ENCODE measurements around the gene UBE2E2. TPM values are rescaled to one million over a fixed set of nuclear protein-coding genes. Genes with fewer than 3 reads are reported as not detected.

UBE2E2 gene
- total RNA-seq, 3 donors from 2014 or later (not counting 1 experiment from before 2014, with no cell fraction given), result 4.8 to 6.1 (median 5.3) TPM

DNA sequence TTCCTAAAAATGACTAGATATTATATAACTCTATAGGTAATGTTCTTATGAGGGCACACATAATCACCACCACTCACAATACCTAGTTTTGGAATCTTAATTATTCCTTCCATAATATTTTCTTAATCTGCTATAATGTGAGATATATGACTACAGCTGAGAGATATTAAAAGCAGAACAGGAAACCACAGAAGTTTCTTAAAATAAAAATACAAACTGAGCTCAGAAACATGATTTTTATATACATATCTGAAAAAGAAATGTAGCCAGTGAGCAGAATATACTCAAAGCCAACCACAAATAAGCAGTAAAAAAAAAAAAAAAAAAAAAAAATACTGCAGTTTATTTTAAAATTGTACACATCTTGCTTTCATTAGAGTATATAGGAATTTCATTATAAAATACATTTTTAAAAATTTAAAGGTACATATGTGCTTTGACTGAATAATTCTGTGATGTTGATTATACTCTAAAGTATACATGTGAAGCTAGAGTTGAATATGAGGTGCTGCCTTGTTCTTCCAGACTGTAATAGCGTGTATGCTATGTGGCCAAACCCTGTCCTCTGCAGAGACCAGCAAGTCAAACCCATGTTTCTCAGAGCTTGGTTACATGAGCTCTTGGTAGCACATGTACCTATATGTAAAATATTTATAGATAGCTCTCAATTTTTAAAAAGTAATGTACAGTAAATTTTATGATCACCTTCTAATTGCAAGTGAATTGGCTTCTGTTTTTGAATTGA, 175.0 kb downstream of the UBE2E2 start:
- no peak overlapping the region for H3K4me3 ChIP-seq (ENCODE audit: low read length)
- no peaks in the 10 kb centered on the region for H3K4me1 ChIP-seq (ENCODE audit: control insufficient read depth, insufficient read depth, low read length)
- no peak for DNase-seq
- H3K27me3 Mint-ChIP-seq (ENCODE audit: low read depth in 2 of 2), result peaks cover 0 to 2% of the 10 kb centered on the region in 2 donors
- intact Hi-C loops (cut with micrococcal nuclease), result no loop called here
- H3K36me3 ChIP-seq (ENCODE audit: control insufficient read depth, insufficient read depth, low read length), result no peaks in the 10 kb centered on the region
- no peaks in the 10 kb centered on the region for H3K4me1 Mint-ChIP-seq
- WGBS (ENCODE audit: insufficient coverage), result 80% methylated on average over 1 of the region's 1 CpG
- no peaks in the 10 kb centered on the region for H3K27me3 ChIP-seq (ENCODE audit: control insufficient read depth, insufficient read depth, low read length)
- H3K27ac ChIP-seq (ENCODE audit: low read length), result no peak overlapping the region
- TF ChIP-seq, protein P1, sequence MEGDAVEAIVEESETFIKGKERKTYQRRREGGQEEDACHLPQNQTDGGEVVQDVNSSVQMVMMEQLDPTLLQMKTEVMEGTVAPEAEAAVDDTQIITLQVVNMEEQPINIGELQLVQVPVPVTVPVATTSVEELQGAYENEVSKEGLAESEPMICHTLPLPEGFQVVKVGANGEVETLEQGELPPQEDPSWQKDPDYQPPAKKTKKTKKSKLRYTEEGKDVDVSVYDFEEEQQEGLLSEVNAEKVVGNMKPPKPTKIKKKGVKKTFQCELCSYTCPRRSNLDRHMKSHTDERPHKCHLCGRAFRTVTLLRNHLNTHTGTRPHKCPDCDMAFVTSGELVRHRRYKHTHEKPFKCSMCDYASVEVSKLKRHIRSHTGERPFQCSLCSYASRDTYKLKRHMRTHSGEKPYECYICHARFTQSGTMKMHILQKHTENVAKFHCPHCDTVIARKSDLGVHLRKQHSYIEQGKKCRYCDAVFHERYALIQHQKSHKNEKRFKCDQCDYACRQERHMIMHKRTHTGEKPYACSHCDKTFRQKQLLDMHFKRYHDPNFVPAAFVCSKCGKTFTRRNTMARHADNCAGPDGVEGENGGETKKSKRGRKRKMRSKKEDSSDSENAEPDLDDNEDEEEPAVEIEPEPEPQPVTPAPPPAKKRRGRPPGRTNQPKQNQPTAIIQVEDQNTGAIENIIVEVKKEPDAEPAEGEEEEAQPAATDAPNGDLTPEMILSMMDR (IDR thresholded peaks at IDR 0.05), result no peak
- no peak overlapping the region for H3K27ac Mint-ChIP-seq
- H3K9me3 ChIP-seq (ENCODE audit: control insufficient read depth, insufficient read depth, low read length), result no peaks in the 10 kb centered on the region
- H3K9me3 Mint-ChIP-seq, result no peaks in the 10 kb centered on the region
- H3K36me3 Mint-ChIP-seq, result no peaks in the 10 kb centered on the region
- no peak overlapping the region for H3K4me3 Mint-ChIP-seq
- ATAC-seq, result no peak

DNA sequence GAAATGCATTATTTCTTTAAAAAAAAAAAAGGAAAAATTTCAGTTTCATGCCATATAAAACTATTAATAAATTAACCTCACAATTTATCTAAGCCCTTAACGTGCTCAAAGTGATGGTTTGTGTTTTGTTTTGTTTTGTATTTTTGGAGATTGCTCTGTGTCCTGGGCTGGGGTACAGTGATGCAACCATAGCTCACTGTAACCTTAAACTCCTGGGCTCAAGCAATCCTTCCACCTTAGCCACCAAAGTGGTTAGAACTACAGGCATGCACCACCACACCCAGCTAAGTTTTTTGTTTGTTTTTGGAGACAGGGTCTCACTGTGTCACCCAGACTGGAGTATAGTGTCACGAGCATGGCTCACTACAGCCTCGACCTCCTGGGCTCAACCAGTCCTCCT, 180.7 kb downstream of the UBE2E2 start:
- TF ChIP-seq, protein P1 (IDR thresholded peaks at IDR 0.05), result no peak

DNA sequence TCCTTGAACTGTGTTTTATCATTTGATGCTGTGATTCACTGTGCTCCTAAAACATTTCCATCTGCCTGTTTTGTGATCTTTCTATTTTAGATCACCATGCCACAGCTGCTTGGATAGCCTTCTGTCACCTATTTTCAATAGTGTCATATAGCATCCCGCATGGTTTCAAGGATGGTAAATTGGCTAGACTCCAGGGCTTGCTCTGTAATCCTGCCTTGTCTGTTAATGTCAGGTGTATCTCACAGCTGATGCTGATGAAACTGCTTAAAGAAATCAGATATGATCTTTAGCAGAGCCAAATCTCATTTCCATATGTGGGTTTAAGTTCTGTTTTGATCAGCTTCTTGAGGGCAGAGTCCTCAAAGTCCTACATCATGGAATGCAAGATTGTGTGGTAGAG, 182.2 kb downstream of the UBE2E2 start:
- no peaks in the 10 kb centered on the region for H3K4me1 Mint-ChIP-seq
- peaks cover 0 to 6% of the 10 kb centered on the region in 2 donors for H3K27me3 Mint-ChIP-seq (ENCODE audit: low read depth in 2 of 2)
- intact Hi-C loops (cut with micrococcal nuclease), result no loop called here
- H3K9me3 Mint-ChIP-seq, result no peaks in the 10 kb centered on the region
- no peak overlapping the region for H3K4me3 Mint-ChIP-seq
- no peak overlapping the region for H3K27ac Mint-ChIP-seq
- Histone ChIP-seq H3K27ac (ENCODE audit: low read length) (no peak overlapping the region), H3K9me3 (ENCODE audit: control insufficient read depth, insufficient read depth, low read length) (no peaks in the 10 kb centered on the region), H3K4me3 (ENCODE audit: low read length) (no peak overlapping the region), H3K27me3 (ENCODE audit: control insufficient read depth, insufficient read depth, low read length) (no peaks in the 10 kb centered on the region), H3K4me1 (ENCODE audit: control insufficient read depth, insufficient read depth, low read length) (no peaks in the 10 kb centered on the region), H3K36me3 (ENCODE audit: control insufficient read depth, insufficient read depth, low read length) (no peaks in the 10 kb centered on the region)
- no peaks in the 10 kb centered on the region for H3K36me3 Mint-ChIP-seq
- TF ChIP-seq, protein P1 (IDR thresholded peaks at IDR 0.05), result no peak
- WGBS (ENCODE audit: insufficient coverage), result 100% methylated on average over 1 of the region's 1 CpG
- DNase-seq, result no peak
- ATAC-seq, result no peak

More for the DNA sequence above, 180.7 kb downstream of the UBE2E2 start:
- Histone ChIP-seq H3K4me1 (ENCODE audit: control insufficient read depth, insufficient read depth, low read length) (no peaks in the 10 kb centered on the region), H3K4me3 (ENCODE audit: low read length) (no peak overlapping the region), H3K36me3 (ENCODE audit: control insufficient read depth, insufficient read depth, low read length) (no peaks in the 10 kb centered on the region), H3K27me3 (ENCODE audit: control insufficient read depth, insufficient read depth, low read length) (no peaks in the 10 kb centered on the region), H3K9me3 (ENCODE audit: control insufficient read depth, insufficient read depth, low read length) (no peaks in the 10 kb centered on the region), H3K27ac (ENCODE audit: low read length) (no peak overlapping the region)
- no peak for DNase-seq
- Mint-ChIP-seq H3K27ac (no peak overlapping the region), H3K36me3 (no peaks in the 10 kb centered on the region), H3K4me3 (no peak overlapping the region), H3K4me1 (no peaks in the 10 kb centered on the region), H3K9me3 (no peaks in the 10 kb centered on the region), H3K27me3 (ENCODE audit: low read depth in 2 of 2) (peaks cover 0 to 6% of the 10 kb centered on the region in 2 donors)
- WGBS (ENCODE audit: insufficient coverage), result 97% methylated on average over 2 of the region's 3 CpGs
- no peak for ATAC-seq
- intact Hi-C loops (cut with micrococcal nuclease), result no loop called here

Data from natural killer cell (primary cell).